GM18499 (cell line): ENCODE data around the gene CD86.
A peak's percentile ranks its signal among the peaks of the same experiment; 100 is the strongest.
"Not testable (repeated sequence)": the region's sequence is repeated elsewhere in the genome, so short reads cannot be mapped to it uniquely, and the experiment has no call there.

Experiments used
- ATAC-seq: cut with Tn5 transposase; IDR thresholded peaks from one replicate; pipeline ENCODE4 v1.9.1; 2021; ENCODE audit warnings: moderate number of reproducible peaks; ENCODE audit not compliant: insufficient read depth, unreplicated experiment

Gene CD86

GRCh38 chr3:122123850-122124249 lies 68.7 kb downstream of the CD86 start:
- ATAC-seq: no peak

DNA sequence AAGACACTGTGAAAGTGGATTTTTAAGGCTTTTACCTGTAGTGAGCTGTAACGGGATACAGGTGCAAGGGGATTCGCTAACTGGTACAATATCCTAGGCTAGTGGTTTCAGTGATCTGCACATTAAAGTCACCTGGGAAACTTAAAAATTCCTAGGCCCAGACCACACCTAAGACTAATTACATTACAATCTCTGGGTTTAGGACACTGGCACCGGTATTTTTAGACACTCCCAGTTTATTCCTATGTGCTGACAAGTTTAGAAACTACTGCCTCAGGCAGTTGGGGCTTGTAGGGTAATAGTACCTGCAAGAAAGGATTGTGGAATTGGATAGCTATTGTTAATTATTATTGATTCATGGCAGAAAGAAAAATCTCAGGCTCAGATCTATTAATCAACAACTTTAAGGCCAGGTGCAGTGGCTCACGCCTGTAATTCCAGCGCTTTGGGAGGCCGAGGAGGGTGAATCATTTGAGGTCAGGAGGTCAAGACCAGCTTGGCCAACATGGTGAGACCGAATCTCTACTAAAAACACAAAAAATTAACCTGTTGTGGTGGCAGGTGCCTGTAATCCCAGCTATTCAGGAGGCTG lies 77.9 kb downstream of the CD86 start:
- ATAC-seq: no peak

GRCh38 chr3:122146466-122146865 lies 91.3 kb downstream of the CD86 start:
- peak; percentile 65 for ATAC-seq

GRCh38 chr3:122148941-122149627 lies 93.9 kb downstream of the CD86 start:
- ATAC-seq: no peak

GRCh38 chr3:122151480-122151879 lies 96.3 kb downstream of the CD86 start:
- no peak for ATAC-seq

GRCh38 chr3:122164983-122165382 lies 109.8 kb downstream of the CD86 start:
- not testable (repeated sequence) for ATAC-seq

DNA sequence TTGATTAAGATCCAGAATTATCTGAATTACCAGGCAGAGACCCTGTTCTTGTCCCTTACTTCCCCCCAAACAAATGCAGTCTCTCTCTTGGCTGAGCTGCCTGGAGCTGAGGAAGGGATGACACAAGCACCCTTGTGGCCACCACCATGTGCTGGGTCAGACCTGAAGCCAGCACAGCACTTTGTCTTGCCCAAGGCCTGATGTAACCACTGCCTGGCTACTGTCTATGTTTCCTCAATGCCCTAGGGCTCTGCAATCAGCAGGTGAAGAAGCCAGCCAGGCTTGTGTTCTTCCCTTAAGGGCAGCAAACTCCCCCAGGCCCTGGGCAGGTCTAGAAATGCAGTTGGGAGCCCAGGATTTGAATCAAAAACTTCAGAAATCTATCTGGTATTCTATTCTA lies 112.5 kb downstream of the CD86 start:
- no peak for ATAC-seq

GRCh38 chr3:122168044-122168443 lies 112.9 kb downstream of the CD86 start:
- no peak for ATAC-seq

GRCh38 chr3:122169911-122170310 lies 114.7 kb downstream of the CD86 start:
- ATAC-seq: no peak
